ENCODE data around the gene NMNAT1. TPM values are rescaled to one million over a fixed set of nuclear protein-coding genes. Genes with fewer than 3 reads are reported as not detected.

The NMNAT1 gene
- total RNA-seq, 4 donors from 2014 or later = 4.7 to 13.7 (median 5.8) TPM

GRCh38 chr1:9927259-9927658 is 16.0 kb upstream of the NMNAT1 start:
- Histone ChIP-seq H3K9me3 (no peaks in the 10 kb centered on the region), H3K4me3 (no peak overlapping the region), H3K27me3 (no peaks in the 10 kb centered on the region), H3K4me1 (no peaks in the 10 kb centered on the region), H3K36me3 (peaks cover 34% of the 10 kb centered on the region), H3K27ac (no peak overlapping the region)
- no peak for TF ChIP-seq POLR2AphosphoS5 (IDR thresholded peaks at IDR 0.05)
- TF ChIP-seq POLR2A (IDR thresholded peaks at IDR 0.05) = no peak
- no peak for TF ChIP-seq EP300 (IDR thresholded peaks at IDR 0.05)
- TF ChIP-seq, protein P1, sequence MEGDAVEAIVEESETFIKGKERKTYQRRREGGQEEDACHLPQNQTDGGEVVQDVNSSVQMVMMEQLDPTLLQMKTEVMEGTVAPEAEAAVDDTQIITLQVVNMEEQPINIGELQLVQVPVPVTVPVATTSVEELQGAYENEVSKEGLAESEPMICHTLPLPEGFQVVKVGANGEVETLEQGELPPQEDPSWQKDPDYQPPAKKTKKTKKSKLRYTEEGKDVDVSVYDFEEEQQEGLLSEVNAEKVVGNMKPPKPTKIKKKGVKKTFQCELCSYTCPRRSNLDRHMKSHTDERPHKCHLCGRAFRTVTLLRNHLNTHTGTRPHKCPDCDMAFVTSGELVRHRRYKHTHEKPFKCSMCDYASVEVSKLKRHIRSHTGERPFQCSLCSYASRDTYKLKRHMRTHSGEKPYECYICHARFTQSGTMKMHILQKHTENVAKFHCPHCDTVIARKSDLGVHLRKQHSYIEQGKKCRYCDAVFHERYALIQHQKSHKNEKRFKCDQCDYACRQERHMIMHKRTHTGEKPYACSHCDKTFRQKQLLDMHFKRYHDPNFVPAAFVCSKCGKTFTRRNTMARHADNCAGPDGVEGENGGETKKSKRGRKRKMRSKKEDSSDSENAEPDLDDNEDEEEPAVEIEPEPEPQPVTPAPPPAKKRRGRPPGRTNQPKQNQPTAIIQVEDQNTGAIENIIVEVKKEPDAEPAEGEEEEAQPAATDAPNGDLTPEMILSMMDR (IDR thresholded peaks at IDR 0.05) = no peak
- DNase-seq (ENCODE audit: low spot score in 2 of 2) = no peak
- WGBS = 91% methylated on average over 5 of the region's 5 CpGs

- H3K27me3 ChIP-seq = no peaks in the 10 kb centered on the region
- H3K4me3 ChIP-seq = no peak overlapping the region
- no peaks in the 10 kb centered on the region for H3K4me1 ChIP-seq
- TF ChIP-seq, protein P1 (IDR thresholded peaks at IDR 0.05) = no peak
- TF ChIP-seq POLR2AphosphoS5 (IDR thresholded peaks at IDR 0.05) = no peak
- no peak for TF ChIP-seq POLR2A (IDR thresholded peaks at IDR 0.05)
- no peak for TF ChIP-seq EP300 (IDR thresholded peaks at IDR 0.05)
- WGBS = 81% methylated on average over 15 of the region's 15 CpGs
- no peaks in the 10 kb centered on the region for H3K9me3 ChIP-seq
- DNase-seq (ENCODE audit: low spot score in 2 of 2) = no peak
- H3K27ac ChIP-seq = no peak overlapping the region
- peaks cover 50% of the 10 kb centered on the region for H3K36me3 ChIP-seq
Measured at GRCh38 chr1:9929431-9930385, 13.6 kb upstream of the NMNAT1 start.

- no peak for DNase-seq (ENCODE audit: low spot score in 2 of 2)
- WGBS = 2% methylated on average over 14 of the region's 14 CpGs
- TF ChIP-seq, protein P1 (IDR thresholded peaks at IDR 0.05) = peak in 1 of 2 donors; percentile 33
- no peak for TF ChIP-seq POLR2AphosphoS5 (IDR thresholded peaks at IDR 0.05)
- TF ChIP-seq POLR2A (IDR thresholded peaks at IDR 0.05) = no peak
- TF ChIP-seq EP300 (IDR thresholded peaks at IDR 0.05) = no peak
- Histone ChIP-seq H3K27me3 (no peaks in the 10 kb centered on the region), H3K9me3 (no peaks in the 10 kb centered on the region), H3K4me1 (peaks cover 19% of the 10 kb centered on the region), H3K4me3 (peak overlapping the region; percentile 91), H3K27ac (peak overlapping the region; percentile 88), H3K36me3 (peaks cover 14% of the 10 kb centered on the region)
Measured at GRCh38 chr1:9942399-9942938, 806 bp upstream of the NMNAT1 start.

DNA sequence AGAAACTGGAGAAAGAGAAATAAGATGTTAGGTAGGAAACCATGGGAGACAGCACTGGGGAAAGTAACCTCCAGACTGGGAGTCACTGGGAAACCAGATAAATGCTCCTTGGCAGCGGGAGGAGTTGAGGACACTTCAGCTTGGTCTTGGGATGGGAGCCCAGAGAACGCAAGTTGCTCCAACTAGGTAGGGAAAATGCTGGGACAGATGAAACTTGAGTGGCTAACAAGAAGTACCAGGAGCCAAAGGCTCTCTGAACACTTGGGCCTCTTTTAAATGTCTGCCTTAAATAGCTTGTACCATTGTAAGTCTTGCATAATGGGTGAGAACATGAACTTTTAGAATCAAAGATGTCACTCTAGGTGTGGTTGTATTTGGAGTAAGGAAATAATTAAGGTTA is 3.0 kb downstream of the NMNAT1 start:
- TF ChIP-seq POLR2AphosphoS5 (IDR thresholded peaks at IDR 0.05) (no peak), EP300 (IDR thresholded peaks at IDR 0.05) (no peak), POLR2A (IDR thresholded peaks at IDR 0.05) (no peak)
- TF ChIP-seq, protein P1 (IDR thresholded peaks at IDR 0.05) = no peak
- Histone ChIP-seq H3K4me1 (peaks cover 26% of the 10 kb centered on the region), H3K9me3 (no peaks in the 10 kb centered on the region), H3K27ac (no peak overlapping the region), H3K27me3 (no peaks in the 10 kb centered on the region), H3K36me3 (peaks cover 6% of the 10 kb centered on the region), H3K4me3 (no peak overlapping the region)
- no peak for DNase-seq (ENCODE audit: low spot score in 2 of 2)
- 93% methylated on average over 2 of the region's 2 CpGs for whole genome bisulfite sequencing

DNA sequence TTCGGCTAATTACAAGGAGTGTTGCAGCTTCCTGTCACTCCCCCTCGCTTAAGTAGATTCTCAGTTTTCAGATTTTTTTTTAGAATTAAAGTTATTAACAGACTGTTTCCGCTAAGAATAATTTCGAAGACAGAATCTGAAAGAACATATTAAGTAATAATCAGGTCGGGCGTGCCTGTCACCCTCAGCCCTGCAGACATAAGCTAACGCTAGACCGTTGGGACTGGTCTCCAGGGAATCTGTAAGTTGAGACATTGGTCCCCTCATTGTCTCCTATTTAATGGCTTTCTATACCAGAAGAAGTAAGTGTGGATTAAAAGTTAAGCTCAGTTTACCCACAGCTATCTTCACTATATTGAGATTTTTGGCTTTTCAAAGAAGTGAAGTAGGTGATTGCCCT is 14.5 kb downstream of the NMNAT1 start:
- no peaks in the 10 kb centered on the region for H3K9me3 ChIP-seq
- WGBS = 86% methylated on average over 8 of the region's 8 CpGs

More for the DNA sequence above, 14.5 kb downstream of the NMNAT1 start:
- Histone ChIP-seq H3K27ac (no peak overlapping the region), H3K4me1 (peaks cover 3% of the 10 kb centered on the region), H3K4me3 (no peak overlapping the region), H3K27me3 (no peaks in the 10 kb centered on the region), H3K36me3 (no peaks in the 10 kb centered on the region)
- TF ChIP-seq, protein P1 (IDR thresholded peaks at IDR 0.05) = no peak
- TF ChIP-seq POLR2A (IDR thresholded peaks at IDR 0.05) = no peak
- no peak for TF ChIP-seq POLR2AphosphoS5 (IDR thresholded peaks at IDR 0.05)
- no peak for TF ChIP-seq EP300 (IDR thresholded peaks at IDR 0.05)
- DNase-seq (ENCODE audit: low spot score in 2 of 2) = no peak

All from suprapubic skin (tissue), 4 donors.